IMR-90 (cell line): ENCODE results near the gene YPEL1. TPM values are rescaled to one million over a fixed set of nuclear protein-coding genes. Genes with fewer than 3 reads are reported as not detected.

Experiments
- ATAC-seq: fragments of 200-7000 bp; cut with Tn5 transposase; 2 replicates; pipeline ENCODE4 v1.9.1; 2020; ENCODE audit warnings: low read depth, mild to moderate bottlenecking, moderate library complexity
- BruUV-seq: library from RNA; stranded (reverse); fragments of 400-500 nt; replicated peaks from 2 replicates; lab custom pipeline; 2021; lab: Mats Ljungman, UMichigan
- CTCF ChIA-PET: fragments of 300-600 bp; formaldehyde crosslinking; extraction: SDS; loops from one replicate; lab custom pipeline; 2021; ENCODE audit warnings: antibody characterized with exemption; lab: Yijun Ruan, JAX
- POLR2A ChIA-PET: fragments of 300-600 bp; sonication (Branson Sonifier 250); formaldehyde crosslinking; loops from one replicate; lab custom pipeline; 2022; ENCODE audit warnings: antibody characterized with exemption; ENCODE audit not compliant: unreplicated experiment; lab: Charles Lee
- DNase-seq: peaks from one replicate; pipeline ENCODE4 v3.0.0; 2013
- H2AFZ ChIP-seq: replicated peaks from 2 replicates; pipeline ENCODE3; 2013; ENCODE audit warnings: low read length, mild to moderate bottlenecking; ENCODE audit not compliant: poor library complexity
- H2AK5ac ChIP-seq: 2 replicates; pipeline ENCODE4 v1.6.1; 2013; ENCODE audit warnings: low read depth, low read length, inconsistent platforms
- H2AK9ac ChIP-seq: replicated peaks from 2 replicates; pipeline ENCODE3; 2013; ENCODE audit warnings: mild to moderate bottlenecking, low read depth, low read length, moderate library complexity; ENCODE audit not compliant: poor library complexity
- H2BK120ac ChIP-seq: 2 replicates; pipeline ENCODE4 v1.6.1; 2013; ENCODE audit warnings: low read depth, low read length, inconsistent platforms
- H2BK15ac ChIP-seq: 3 replicates; pipeline ENCODE4 v1.6.1; 2013; ENCODE audit warnings: low read depth, low read length, inconsistent platforms
- H2BK20ac ChIP-seq: 2 replicates; pipeline ENCODE4 v1.6.1; 2013; ENCODE audit warnings: low read depth, mild to moderate bottlenecking, inconsistent platforms, low read length, moderate library complexity
- H2BK5ac ChIP-seq: 2 replicates; pipeline ENCODE4 v1.6.1; 2013; ENCODE audit warnings: mild to moderate bottlenecking, low read depth, low read length, inconsistent platforms; ENCODE audit not compliant: poor library complexity, severe bottlenecking
- H3K14ac ChIP-seq: replicated peaks from 2 replicates; pipeline ENCODE4 v1.6.1; 2013; ENCODE audit warnings: low read depth, low read length, inconsistent platforms
- H3K18ac ChIP-seq: 2 replicates; pipeline ENCODE4 v1.6.1; 2013; ENCODE audit warnings: low read depth, low read length, control low read depth
- H3K23ac ChIP-seq: 2 replicates; pipeline ENCODE4 v1.6.1; 2013; ENCODE audit warnings: low read depth, low read length, inconsistent platforms
- H3K27ac ChIP-seq: 2 replicates; pipeline ENCODE4 v1.5.1; 2013; ENCODE audit warnings: mild to moderate bottlenecking, control low read depth, low read length; ENCODE audit not compliant: insufficient read depth
- H3K27me3 ChIP-seq: 2 replicates; pipeline ENCODE4 v1.6.1; 2013; ENCODE audit warnings: low read length; ENCODE audit not compliant: control insufficient read depth, insufficient read depth
- H3K36me3 ChIP-seq: 2 replicates; pipeline ENCODE4 v1.6.1; 2013; ENCODE audit warnings: low read length, mixed read lengths; ENCODE audit not compliant: control insufficient read depth, insufficient read depth
- H3K4ac ChIP-seq: 2 replicates; pipeline ENCODE4 v1.6.1; 2013; ENCODE audit warnings: low read depth, low read length, inconsistent platforms
- H3K4me1 ChIP-seq: 2 replicates; pipeline ENCODE4 v1.6.1; 2013; ENCODE audit warnings: low read length, mixed read lengths; ENCODE audit not compliant: control insufficient read depth, insufficient read depth
- H3K4me2 ChIP-seq: 2 replicates; pipeline ENCODE4 v1.6.1; 2013; ENCODE audit warnings: low read depth, mild to moderate bottlenecking, control low read depth, low read length, moderate library complexity
- H3K4me3 ChIP-seq: 2 replicates; pipeline ENCODE4 v1.5.1; 2013; ENCODE audit warnings: low read depth, mild to moderate bottlenecking, control low read depth, low read length, moderate library complexity; ENCODE audit not compliant: insufficient read depth
- H3K56ac ChIP-seq: 2 replicates; pipeline ENCODE4 v1.6.1; 2013; ENCODE audit warnings: low read length, inconsistent platforms; ENCODE audit not compliant: insufficient read depth; ENCODE audit errors: extremely low read depth
- H3K79me1 ChIP-seq, 2 experiments: 2 replicates each; pipeline ENCODE4 v1.6.1; 2013; ENCODE audit warnings: low read length in 2 of 2, inconsistent platforms in 1 of 2, low read depth in 1 of 2
- H3K9ac ChIP-seq: 2 replicates; pipeline ENCODE4 v1.6.1; 2013; ENCODE audit warnings: low read depth, low read length, control low read depth
- H3K9me1 ChIP-seq: 2 replicates; pipeline ENCODE4 v1.6.1; 2013; ENCODE audit warnings: low read length, inconsistent platforms; ENCODE audit not compliant: insufficient read depth
- H3K9me3 ChIP-seq: 2 replicates; pipeline ENCODE4 v1.6.1; 2013; ENCODE audit warnings: low read length; ENCODE audit not compliant: control insufficient read depth, insufficient read depth
- H4K20me1 ChIP-seq: 2 replicates; pipeline ENCODE4 v1.6.1; 2013; ENCODE audit warnings: low read length, inconsistent platforms; ENCODE audit not compliant: insufficient read depth
- H4K5ac ChIP-seq: 2 replicates; pipeline ENCODE4 v1.6.1; 2013; ENCODE audit warnings: mild to moderate bottlenecking, low read depth, low read length, control low read depth
- H4K8ac ChIP-seq, 2 experiments: 2 replicates each; pipeline ENCODE4 v1.6.1; 2013; ENCODE audit warnings: low read depth in 2 of 2, low read length in 2 of 2, control low read depth in 1 of 2, inconsistent platforms in 1 of 2
- H4K91ac ChIP-seq: 2 replicates; pipeline ENCODE4 v1.6.1; 2013; ENCODE audit warnings: low read depth, low read length, inconsistent platforms; ENCODE audit not compliant: insufficient read depth
- BHLHE40 ChIP-seq: fragments of 150-350 bp; IDR thresholded peaks from 2 replicates; pipeline ENCODE4 v1.6.1; 2016; ENCODE audit warnings: mild to moderate bottlenecking, low read depth, low read length
- CEBPB ChIP-seq: IDR thresholded peaks from 2 replicates; pipeline ENCODE4 v1.6.1; 2012; ENCODE audit warnings: low read depth, low read length, improper control_type of control experiment
- FOS ChIP-seq: fragments of 150-350 bp; IDR thresholded peaks from 2 replicates; pipeline ENCODE4 v1.6.1; 2016; ENCODE audit warnings: low read depth, low read length
- MAFK ChIP-seq: IDR thresholded peaks from 2 replicates; pipeline ENCODE4 v1.6.1; 2012; ENCODE audit warnings: low read depth, low read length, improper control_type of control experiment
- MAZ ChIP-seq: IDR thresholded peaks from 2 replicates; pipeline ENCODE4 v1.6.1; 2012; ENCODE audit warnings: low read depth, mild to moderate bottlenecking, low read length, improper control_type of control experiment, moderate library complexity, borderline replicate concordance
- MXI1 ChIP-seq: IDR thresholded peaks from 2 replicates; pipeline ENCODE4 v1.6.1; 2012; ENCODE audit warnings: low read depth, mild to moderate bottlenecking, low read length, moderate library complexity, borderline replicate concordance
- NFE2L2 ChIP-seq: fragments of 150-350 bp; IDR thresholded peaks from 2 replicates; pipeline ENCODE4 v1.6.1; 2016; ENCODE audit warnings: low read depth, mild to moderate bottlenecking, low read length
- POLR2A ChIP-seq: IDR thresholded peaks from 2 replicates; pipeline ENCODE4 v1.6.1; 2012; ENCODE audit warnings: mild to moderate bottlenecking, low read depth, low read length
- RAD21 ChIP-seq: IDR thresholded peaks from 2 replicates; pipeline ENCODE4 v1.6.1; 2012; ENCODE audit warnings: low read length, improper control_type of control experiment
- RCOR1 ChIP-seq: IDR thresholded peaks from 2 replicates; pipeline ENCODE4 v1.6.1; 2012; ENCODE audit warnings: mild to moderate bottlenecking, low read length, improper control_type of control experiment; ENCODE audit not compliant: insufficient replicate concordance
- RFX5 ChIP-seq: IDR thresholded peaks from 2 replicates; pipeline ENCODE4 v1.8.0; 2012; ENCODE audit warnings: low read depth, mild to moderate bottlenecking, low read length, moderate library complexity
- SMC3 ChIP-seq: fragments of 150-350 bp; IDR thresholded peaks from 2 replicates; pipeline ENCODE4 v1.6.1; 2016; ENCODE audit warnings: low read depth, mild to moderate bottlenecking, antibody characterized with exemption, low read length, moderate library complexity
- WGBS, 2 experiments: methylation state at CpG; one replicate each; pipeline versions ENCODE4 v1.1.5 to v1.1.7; 2013; ENCODE audit warnings: missing lambda C conversion rate in 2 of 2; ENCODE audit not compliant: insufficient read length in 1 of 2; ENCODE audit errors: extremely low coverage in 2 of 2; 5-methylcytosine and 5-hydroxymethylcytosine counted together
- dilution Hi-C: fragments of 300-500 bp; cut with HindIII; formaldehyde crosslinking; loops from one replicate; pipeline ENCODE4 v1.14.3; 2018; ENCODE audit warnings: low sequenced_read_pairs; ENCODE audit not compliant: unreplicated experiment
- in situ Hi-C: fragments of 300-500 bp; cut with MboI; formaldehyde crosslinking; loops from 3 replicates; pipeline ENCODE4 v1.14.3; 2019; ENCODE audit warnings: low sequenced_read_pairs, inconsistent platforms, mixed read lengths
- intact Hi-C: fragments of 100-400 bp; cut with micrococcal nuclease; formaldehyde crosslinking; loops from 2 replicates; pipeline ENCODE4 v1.10.0; 2022
- polyA plus RNA-seq, 3 experiments: library from polyadenylated mRNA; depleted of rRNA; stranded (reverse); fragments of >200 nt; gene quantifications; 2 replicates each; pipeline ENCODE4 v1.2.3, GENCODE V29; 2012; ENCODE audit warnings: low replicate concordance in 1 of 3
- total RNA-seq: library from RNA; depleted of rRNA; stranded (reverse); fragments of >200 nt; gene quantifications from 2 replicates; pipeline ENCODE4 v1.2.3, GENCODE V29; 2012
- TF ChIP-seq, protein P1 (sequence below): fragments of 150-350 bp; IDR thresholded peaks from 2 replicates; pipeline ENCODE4 v1.6.1; 2016; ENCODE audit warnings: low read depth, mild to moderate bottlenecking, low read length, moderate library complexity, borderline replicate concordance
- TF ChIP-seq, protein P2 (sequence below): conservative IDR thresholded peaks from 2 replicates; pipeline ENCODE4 v1.5.1; 2012; ENCODE audit warnings: mild to moderate bottlenecking, low read depth, low read length, improper control_type of control experiment

YPEL1 gene
- total and polyA plus RNA-seq, 2 of the 4 experiments (the other 2 are of a cell fraction), result 0.72 to 1.3 TPM

DNA sequence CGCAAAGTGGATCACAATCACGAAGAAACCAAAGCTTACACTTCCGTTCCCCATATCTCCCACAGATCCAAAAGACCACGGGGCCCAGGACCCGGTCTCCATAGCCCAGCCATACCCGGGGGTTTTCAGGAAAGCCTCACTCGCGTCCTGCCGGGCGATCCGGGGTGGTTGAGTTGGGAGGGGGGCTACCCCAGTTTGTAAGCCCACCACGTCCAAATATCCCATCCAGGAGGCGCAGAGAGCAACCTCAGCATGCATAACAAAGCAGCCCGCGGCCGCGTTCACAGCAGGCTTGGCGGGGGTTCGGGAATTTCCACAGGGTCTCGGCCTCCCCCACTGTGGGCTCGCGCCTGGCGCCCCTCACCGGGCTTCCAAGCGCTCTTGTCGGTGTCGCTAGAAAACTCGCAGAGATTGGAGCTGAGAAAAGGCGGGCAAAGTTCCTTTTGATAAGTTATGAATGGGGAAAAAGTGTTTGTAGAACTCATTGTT lies 84.0 kb downstream of the YPEL1 start:
- Histone ChIP-seq H3K27ac (peak overlapping the region; percentile 10; the same call in 1 of the 2 replicates), H3K79me1 (peaks cover 3 to 29% of the 10 kb centered on the region in 2 experiments; a peak in 3 of 4 replicates), H3K9me3 (no peaks in the 10 kb centered on the region), H2AK9ac (peak overlapping the region; percentile 60), H3K14ac (0 out of 2 replicates have a peak overlapping the region, but pooled peaks have one; percentile 4), H2BK15ac (no peak overlapping the region), H4K8ac (peak overlapping the region in 1 of 2 experiments; percentile 2; a peak in 1 of 4 replicates), H3K4me3 (peak overlapping the region; percentile 84), H3K56ac (peak overlapping the region; percentile 14; the same call in 1 of the 2 replicates), H2BK20ac (no peak overlapping the region), H3K23ac (peak overlapping the region; percentile 55; the same call in 1 of the 2 replicates), H3K4me1 (peaks cover 8% of the 10 kb centered on the region), H2BK5ac (no peak overlapping the region), H4K91ac (0 out of 2 replicates have a peak overlapping the region, but pooled peaks have one; percentile 4), H3K9me1 (peaks cover 9% of the 10 kb centered on the region), H3K4ac (peak overlapping the region; percentile 41), H3K36me3 (peaks cover 2% of the 10 kb centered on the region; the same call in 1 of the 2 replicates), H4K20me1 (no peaks in the 10 kb centered on the region), H3K9ac (peak overlapping the region; percentile 43), H4K5ac (no peak overlapping the region), H3K27me3 (no peaks in the 10 kb centered on the region), H2AK5ac (no peak overlapping the region), H2AFZ (peak overlapping the region; percentile 99), H3K18ac (no peak overlapping the region), H3K4me2 (peak overlapping the region; percentile 68), H2BK120ac (no peak overlapping the region)
- dilution Hi-C loops (no loop called here), intact Hi-C loops (no loop called here), in situ Hi-C loops (no loop called here)
- POLR2A ChIA-PET, result no interaction called here
- ATAC-seq, result peak; percentile 25
- WGBS, 2 experiments, result no CpG with 5 or more reads among the region's 29 CpGs
- no TSS peak for BruUV-seq
- CTCF ChIA-PET, result no interaction called here
- TF ChIP-seq RFX5, result no peak
- TF ChIP-seq FOS, result no peak
- no peak for TF ChIP-seq NFE2L2
- TF ChIP-seq, protein P1, sequence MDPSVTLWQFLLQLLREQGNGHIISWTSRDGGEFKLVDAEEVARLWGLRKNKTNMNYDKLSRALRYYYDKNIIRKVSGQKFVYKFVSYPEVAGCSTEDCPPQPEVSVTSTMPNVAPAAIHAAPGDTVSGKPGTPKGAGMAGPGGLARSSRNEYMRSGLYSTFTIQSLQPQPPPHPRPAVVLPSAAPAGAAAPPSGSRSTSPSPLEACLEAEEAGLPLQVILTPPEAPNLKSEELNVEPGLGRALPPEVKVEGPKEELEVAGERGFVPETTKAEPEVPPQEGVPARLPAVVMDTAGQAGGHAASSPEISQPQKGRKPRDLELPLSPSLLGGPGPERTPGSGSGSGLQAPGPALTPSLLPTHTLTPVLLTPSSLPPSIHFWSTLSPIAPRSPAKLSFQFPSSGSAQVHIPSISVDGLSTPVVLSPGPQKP, result no peak
- TF ChIP-seq RCOR1, result no peak
- no peak for TF ChIP-seq MAZ
- no peak for TF ChIP-seq MXI1
- TF ChIP-seq CEBPB, result no peak
- no peak for TF ChIP-seq SMC3
- TF ChIP-seq POLR2A, result no peak
- TF ChIP-seq RAD21, result no peak
- TF ChIP-seq, protein P2, sequence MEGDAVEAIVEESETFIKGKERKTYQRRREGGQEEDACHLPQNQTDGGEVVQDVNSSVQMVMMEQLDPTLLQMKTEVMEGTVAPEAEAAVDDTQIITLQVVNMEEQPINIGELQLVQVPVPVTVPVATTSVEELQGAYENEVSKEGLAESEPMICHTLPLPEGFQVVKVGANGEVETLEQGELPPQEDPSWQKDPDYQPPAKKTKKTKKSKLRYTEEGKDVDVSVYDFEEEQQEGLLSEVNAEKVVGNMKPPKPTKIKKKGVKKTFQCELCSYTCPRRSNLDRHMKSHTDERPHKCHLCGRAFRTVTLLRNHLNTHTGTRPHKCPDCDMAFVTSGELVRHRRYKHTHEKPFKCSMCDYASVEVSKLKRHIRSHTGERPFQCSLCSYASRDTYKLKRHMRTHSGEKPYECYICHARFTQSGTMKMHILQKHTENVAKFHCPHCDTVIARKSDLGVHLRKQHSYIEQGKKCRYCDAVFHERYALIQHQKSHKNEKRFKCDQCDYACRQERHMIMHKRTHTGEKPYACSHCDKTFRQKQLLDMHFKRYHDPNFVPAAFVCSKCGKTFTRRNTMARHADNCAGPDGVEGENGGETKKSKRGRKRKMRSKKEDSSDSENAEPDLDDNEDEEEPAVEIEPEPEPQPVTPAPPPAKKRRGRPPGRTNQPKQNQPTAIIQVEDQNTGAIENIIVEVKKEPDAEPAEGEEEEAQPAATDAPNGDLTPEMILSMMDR, result no peak
- TF ChIP-seq BHLHE40, result no peak
- TF ChIP-seq MAFK, result no peak
- DNase-seq, result no peak
